NCI-H2171 treated with DMSO at 0.1 percent for 48 hours (cell line): ENCODE measurements around the gene RPL34.
A peak's percentile ranks its signal among the peaks of the same experiment; 100 is the strongest.
"Not testable (repeated sequence)": the region's sequence is repeated elsewhere in the genome, so short reads cannot be mapped to it uniquely, and the experiment has no call there.

Experiments used
- DNase-seq: peaks from one replicate; lab custom pipeline; 2025; lab: John Stamatoyannopoulos, UW

Gene RPL34

DNA sequence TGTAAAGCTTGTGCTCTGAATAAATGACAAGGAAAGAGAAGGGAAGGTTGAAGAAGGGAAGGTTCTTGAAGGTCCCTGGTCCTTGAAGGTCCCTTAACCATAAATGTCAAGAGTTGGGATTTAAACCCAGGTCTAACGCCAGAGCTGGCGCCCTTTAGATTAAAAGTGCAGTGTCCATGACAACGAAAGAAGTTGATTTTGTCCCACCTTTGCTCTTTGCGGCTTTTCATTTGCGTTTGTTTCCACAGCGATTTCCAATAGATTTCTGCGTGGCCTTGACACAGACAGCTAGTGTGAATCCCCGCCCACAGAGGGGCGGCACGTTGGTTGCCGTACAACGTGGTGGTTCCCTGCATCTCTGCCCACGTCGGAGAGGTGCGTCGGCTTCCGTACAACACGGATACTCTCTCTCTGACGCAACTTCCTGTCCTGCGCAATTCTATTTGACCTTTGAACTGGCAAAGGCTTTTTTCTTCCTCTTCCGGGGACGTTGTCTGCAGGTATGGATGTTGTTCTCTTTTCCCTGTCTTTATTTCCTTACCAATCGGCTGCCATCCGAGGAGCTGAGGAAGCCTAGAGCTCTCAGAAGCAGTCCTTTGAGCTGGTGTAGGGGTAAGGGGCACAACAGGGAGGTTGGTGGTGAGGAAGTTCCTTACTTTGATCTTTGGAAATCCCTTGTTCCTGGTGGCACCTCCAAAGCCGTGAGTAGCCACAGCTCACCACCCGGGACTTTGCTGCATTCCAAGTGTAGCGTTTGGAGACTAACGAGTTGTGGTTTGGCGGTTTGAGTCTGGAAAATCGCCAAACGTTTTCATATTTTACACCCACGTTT is at the start of gene RPL34:
RPL34 (plus strand) TSS at position 476 of the 832 bp plus-strand sequence. CDS start 1,384 bp downstream, outside the sequence.
- peak; percentile 93 for DNase-seq

- DNase-seq, result no peak
Observed at GRCh38 chr4:108570993-108571569, 49.3 kb upstream of the RPL34 start.

- DNase-seq, result no peak
Observed at GRCh38 chr4:108574402-108574801, 46.0 kb upstream of the RPL34 start.

DNA sequence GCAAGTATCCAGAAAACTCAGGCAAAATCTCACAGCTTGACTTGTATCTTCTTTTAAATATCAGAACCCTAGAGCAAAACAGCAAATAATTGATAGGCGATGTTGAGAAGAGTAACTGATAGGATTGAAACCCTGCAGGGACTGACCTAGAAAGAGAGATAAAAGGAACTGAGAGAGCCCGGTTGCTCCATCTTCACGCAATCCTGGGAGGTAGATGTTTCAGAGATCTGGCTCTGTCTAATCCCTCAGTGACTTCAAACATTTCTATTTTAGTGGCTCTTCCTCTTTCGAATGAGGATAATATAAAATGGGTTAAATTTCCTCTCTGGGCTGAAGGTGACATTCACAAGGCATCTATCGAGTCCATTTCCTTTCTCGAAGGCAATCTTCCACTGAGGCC is 39.3 kb upstream of the RPL34 start:
- DNase-seq, result no peak

DNA sequence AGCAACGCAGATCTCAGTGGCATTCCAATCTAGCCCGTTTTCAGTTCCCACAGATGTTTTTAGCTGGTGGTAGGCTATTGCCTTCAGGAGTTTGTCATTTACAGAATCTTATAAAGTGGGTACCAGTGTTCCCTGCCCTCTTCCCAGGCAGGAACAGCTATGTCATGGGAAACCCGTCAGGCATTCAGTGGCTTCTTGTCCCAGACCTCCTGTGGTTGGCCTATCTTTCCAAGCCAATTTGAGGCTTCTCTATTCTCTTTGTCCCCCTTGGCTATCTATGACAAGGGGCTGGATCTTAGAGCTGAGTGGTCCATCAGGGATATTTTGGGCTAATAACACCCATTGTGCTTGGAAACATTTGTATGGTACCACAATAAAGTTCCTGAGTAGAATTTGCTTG is 33.6 kb upstream of the RPL34 start:
- DNase-seq, result no peak

DNA sequence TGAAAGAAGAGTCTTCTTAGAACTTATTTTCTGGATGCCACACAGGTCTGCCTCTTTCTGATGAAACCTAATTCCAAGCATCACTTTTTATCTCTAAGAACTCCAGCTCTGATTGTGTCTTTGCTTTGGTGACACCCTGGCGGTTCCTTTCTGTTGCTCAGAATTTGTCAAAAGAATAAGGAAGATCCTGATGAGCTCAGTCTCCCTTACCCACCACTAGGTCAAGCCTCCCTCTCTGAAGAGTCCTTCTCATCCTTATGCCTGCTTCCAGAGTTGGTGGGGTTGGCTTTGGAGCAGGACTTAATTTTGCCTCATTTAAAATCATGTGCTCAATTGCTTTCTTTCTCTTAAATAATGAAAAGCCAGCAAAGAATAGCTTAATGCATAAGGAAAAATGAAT is 31.5 kb upstream of the RPL34 start:
- DNase-seq, result no peak

DNA sequence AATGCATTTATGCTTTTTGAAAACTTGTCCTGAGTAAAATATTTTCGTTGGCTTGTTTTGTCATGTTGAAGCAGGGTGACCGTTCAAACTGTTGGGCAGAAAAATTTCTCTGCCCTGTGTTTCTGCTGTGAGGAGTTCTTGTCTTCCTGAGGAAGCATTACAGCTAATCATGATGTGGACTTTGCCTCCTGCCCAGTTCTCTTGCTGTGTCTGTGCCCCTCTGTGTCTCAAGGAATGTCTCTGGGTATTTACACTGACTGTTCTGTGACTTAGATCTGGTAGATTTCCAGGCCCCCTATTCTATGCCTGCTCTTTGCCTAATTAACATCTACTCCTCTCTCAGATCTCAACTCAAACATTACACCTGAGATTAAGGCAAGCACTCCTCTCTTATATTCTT is 30.4 kb upstream of the RPL34 start:
- DNase-seq, result no peak

GRCh38 chr4:108590776-108591175 is 29.6 kb upstream of the RPL34 start:
- no peak for DNase-seq

DNA sequence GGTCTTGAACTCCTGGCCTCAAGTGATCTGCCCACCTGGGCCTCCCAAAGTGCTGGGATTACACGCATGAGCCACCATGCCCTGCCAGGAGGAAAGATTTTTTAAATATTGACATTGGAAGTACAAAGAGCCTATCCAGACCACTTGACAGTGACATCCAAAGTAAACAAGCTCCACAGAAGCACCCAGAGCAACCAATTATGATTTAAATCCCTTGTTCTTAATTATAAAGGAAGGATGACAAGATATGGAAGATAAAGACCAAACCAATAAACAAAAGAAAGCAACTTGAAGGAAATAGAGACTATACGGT is 27.7 kb upstream of the RPL34 start:
- no peak for DNase-seq

- not testable (repeated sequence) for DNase-seq
Observed at GRCh38 chr4:108594296-108594695, 26.1 kb upstream of the RPL34 start.

DNA sequence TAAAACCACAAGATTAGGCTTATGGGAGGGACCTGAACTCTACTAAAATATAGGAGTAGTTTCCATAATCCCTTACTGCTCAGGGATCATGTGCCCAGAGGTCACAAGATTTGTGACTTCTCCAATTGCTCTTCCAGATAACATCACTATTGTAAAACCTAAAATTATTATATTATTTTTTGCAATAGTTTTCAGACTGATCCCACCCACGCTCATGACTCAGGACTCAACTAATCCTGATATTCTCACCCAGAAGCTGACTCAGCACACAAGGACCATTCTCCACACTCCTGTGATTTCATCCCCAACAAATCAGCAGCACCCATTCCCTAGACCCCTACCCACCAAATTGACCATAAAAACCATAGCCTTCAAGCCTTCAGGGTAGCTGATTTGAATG is 24.0 kb upstream of the RPL34 start:
- DNase-seq, result no peak

DNA sequence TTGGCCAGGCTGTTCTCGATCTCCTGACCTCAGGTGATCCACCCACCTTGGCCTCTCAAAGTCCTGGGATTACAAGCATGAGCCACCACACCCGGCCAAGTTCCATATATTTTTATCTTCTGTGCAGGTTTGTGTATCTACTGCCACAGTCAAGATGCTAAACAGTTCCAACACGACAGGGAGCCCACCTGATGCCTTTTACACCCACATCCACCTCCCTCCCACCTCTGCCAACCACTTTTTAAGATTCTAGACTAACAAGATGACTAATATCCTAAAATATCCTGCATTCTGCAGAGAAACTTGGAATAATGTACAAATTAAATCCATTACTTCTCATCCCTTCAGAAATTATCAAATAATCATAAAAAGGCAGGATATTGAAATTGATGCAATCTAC is 19.3 kb upstream of the RPL34 start:
- DNase-seq, result no peak

DNA sequence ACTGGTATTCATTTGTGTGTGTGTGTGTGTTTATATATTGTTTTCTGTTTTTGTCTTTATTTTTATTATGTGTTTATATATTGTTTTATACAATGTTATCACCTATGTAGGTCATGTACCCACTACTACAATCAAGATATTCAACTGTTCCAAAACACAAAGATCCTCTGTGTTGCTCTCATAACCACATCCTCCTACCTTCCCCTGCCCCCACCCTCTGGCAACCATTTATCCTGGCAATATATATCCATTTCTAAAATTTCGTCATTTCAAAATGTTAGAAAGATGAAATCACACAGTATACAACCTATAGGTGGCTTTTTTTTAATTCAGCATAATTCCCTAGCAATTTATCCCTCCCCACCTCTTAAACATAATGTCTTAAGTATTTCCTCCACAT is 18.8 kb upstream of the RPL34 start:
- no peak for DNase-seq

DNA sequence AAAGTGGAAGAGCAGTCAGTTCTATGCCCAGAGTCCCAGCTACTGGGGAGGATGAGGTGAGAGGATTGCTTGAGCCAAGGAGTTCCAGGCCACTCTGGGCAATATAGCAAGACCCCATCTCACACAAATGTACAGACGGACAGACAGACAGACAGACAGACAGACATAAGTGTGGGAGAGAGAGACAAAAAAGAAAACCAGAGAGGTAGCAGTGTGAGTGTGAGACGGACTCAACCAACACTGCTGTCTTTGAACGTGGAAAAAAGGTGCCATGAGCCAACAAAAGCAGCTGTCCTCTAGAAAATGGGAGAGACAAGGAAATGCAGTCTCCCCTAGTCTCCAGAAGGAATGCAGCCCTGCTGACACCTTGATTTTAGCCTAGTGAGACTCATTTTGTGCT is 18.2 kb upstream of the RPL34 start:
- no peak for DNase-seq

- DNase-seq, result no peak
Observed at GRCh38 chr4:108607079-108607815, 13.1 kb upstream of the RPL34 start.

GRCh38 chr4:108611365-108611764 is 9.0 kb upstream of the RPL34 start:
- DNase-seq, result no peak

DNA sequence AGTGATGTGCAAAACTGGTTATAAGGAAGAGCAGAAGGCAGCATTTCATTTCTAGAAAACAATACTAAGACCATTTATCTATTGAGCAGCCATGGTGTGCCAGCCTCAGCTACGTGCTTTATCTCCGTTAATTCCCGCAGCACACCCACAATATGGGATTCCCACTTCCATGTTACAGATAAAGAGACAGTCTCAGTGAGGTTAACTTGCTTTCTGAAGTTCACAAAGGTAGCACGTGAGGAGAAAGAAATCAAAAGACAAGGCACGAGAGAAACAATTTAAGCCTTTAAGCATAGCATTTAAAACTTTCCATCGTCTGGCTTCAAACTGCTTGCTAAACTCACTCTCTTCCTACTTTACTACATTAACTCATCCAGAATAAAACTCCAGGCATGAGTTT is 8.0 kb upstream of the RPL34 start:
- no peak for DNase-seq

GRCh38 chr4:108619372-108620100 is 840 bp upstream of the RPL34 start:
- DNase-seq, result no peak

- no peak for DNase-seq
Observed at GRCh38 chr4:108620933-108621905, 843 bp downstream of the RPL34 start.

- no peak for DNase-seq
Observed at GRCh38 chr4:108622022-108622421, 1.6 kb downstream of the RPL34 start.

- no peak for DNase-seq
Observed at GRCh38 chr4:108622828-108623227, 2.5 kb downstream of the RPL34 start.
